GM18502 (cell line): ENCODE data around the gene SULT1A3.
"Not testable (repeated sequence)": the region's sequence is repeated elsewhere in the genome, so short reads cannot be mapped to it uniquely, and the experiment has no call there.

ENCODE experiments used
- ATAC-seq: cut with Tn5 transposase; IDR thresholded peaks from one replicate; pipeline ENCODE4 v1.9.1; 2021; ENCODE audit warnings: mild to moderate bottlenecking; ENCODE audit not compliant: unreplicated experiment, poor library complexity

Gene SULT1A3

GRCh38 chr16:30199049-30199448, at the start of gene SULT1A3:
TSS of gene SULT1A3 (plus strand) at chr16:30199255. CDS start at chr16:30200729, 1,474 bp downstream.
- not testable (repeated sequence) for ATAC-seq

DNA sequence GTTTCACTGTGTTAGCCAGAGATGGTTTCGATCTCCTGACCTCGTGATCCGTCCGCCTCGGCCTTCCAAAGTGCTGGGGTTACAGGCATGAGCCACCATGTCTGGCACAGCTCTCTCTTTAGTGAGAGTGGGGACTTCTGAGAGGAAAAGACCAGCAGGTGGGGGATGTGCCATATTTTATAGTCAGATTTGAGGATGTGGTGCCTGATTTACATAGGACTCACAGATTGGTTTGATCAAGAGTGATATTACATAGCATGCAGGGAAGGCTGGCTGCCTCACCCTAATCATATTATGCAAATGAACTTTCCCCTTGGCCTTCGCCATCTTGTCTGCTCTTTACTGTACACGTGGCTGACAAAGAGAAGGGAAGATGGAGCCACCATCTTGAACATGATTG, 48.0 kb upstream of the SULT1A3 start:
- no peak for ATAC-seq

DNA sequence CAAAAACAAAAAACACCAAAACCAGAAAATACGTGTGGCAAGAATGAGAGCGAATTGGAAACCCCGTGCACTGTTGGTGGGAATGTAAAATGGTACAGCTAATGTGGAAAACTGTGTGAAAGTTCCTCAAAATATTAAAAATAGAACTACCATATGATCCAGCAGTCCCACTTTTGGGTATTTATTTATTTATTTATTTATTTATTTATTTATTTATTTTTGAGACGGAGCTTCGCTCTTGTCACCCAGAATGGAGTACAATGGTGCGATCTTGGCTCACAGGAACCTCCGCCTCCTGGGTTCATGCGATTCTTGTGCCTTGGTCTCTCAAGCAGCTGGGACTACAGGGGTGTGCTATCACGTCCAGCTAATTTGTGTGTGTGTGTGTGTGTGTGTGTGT, 46.5 kb upstream of the SULT1A3 start:
- no peak for ATAC-seq

DNA sequence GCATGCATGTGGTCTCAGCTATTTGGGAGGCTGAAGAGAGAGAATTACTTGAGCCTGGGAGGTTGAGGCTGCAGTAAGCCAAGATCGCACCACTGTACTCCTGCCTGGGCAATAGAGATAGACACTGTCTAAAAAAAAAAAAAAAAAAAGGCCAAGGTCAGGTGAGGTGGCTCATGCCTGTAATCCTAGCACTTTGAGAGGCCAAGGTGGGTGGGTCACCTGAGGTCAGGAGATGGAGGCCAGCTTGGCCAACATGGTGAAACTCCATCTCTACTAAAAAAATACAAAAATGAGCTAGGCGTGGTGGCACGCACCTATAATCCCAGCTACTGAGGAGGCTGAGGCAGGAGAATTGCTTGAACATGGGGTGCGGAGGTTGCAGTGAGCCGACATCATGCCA, 43.9 kb upstream of the SULT1A3 start:
- no peak for ATAC-seq

- no peak for ATAC-seq
These were observed 41.8 kb upstream of the SULT1A3 start for GRCh38 chr16:30157214-30157613.

DNA sequence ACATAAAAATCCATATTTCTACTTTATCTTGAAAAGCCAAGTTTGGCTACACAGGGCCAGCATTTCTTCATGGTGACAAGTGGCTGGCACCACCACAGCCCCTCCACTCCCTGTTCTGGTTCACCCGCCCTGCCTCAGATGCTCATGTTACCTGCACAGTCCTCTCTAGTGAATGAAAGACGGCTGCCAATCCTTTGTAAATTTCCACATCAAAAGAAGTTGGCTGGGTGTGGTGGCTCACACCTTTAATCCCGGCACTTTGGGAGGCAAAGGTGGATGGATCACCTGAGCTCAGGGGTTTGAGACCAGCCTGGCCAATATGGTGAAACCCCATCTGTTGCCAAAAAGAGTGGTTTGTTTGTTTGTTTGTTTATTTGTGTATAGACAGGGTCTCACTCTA, 35.5 kb upstream of the SULT1A3 start:
- no peak for ATAC-seq

DNA sequence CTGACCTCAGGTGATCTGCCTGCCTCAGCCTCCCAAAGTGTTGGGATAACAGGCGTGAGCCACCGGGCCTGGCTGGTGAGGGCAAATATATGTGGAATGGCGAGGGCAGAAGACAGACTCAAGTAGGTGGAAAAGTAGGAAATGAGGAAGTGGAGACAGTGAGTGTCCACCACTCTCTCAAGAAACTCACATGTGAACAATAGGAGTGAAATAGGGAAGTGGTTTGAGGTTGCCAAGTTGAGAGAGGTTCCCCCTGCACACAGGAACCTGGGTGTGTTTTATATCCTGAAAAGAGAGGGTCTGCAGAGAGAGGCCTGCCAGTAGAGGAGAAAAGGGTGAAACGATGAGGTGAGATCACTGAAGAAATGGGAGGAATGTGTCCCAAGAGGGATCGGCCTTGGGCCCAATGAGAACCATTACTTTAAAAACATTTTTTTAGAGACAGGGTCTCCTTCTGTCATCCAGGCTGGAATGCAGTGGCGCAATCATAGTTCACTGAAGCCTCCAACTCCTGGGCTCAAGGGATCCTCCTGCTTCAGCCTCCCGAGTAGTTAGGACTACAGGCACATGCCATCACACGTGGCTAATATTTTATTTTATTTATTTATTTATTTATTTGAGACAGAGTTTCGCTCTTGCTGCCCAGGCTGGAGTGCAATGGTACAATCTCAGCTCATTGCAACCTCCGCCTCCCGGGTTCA, 32.7 kb upstream of the SULT1A3 start:
- ATAC-seq, result no peak

- not testable (repeated sequence) for ATAC-seq
These were observed 30.3 kb upstream of the SULT1A3 start for GRCh38 chr16:30168746-30169145.

GRCh38 chr16:30169416-30169815, 29.6 kb upstream of the SULT1A3 start:
- ATAC-seq, result not testable (repeated sequence)

DNA sequence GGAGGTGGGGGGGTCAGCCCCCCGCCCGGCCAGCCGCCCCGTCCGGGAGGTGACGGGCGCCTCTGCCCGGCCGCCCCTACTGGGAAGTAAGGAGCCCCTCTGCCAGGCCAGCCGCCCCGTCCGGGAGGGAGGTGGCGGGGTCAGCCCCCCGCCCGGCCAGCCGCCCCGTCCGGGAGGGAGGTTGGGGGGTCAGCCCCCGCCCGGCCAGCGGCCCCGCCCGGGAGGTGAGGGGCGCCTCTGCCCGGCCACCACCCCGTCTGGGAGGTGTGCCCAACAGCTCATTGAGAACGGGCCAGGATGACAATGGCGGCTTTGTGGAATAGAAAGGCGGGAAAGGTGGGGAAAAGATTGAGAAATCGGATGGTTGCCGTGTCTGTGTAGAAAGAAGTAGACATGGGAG, 28.9 kb upstream of the SULT1A3 start:
- not testable (repeated sequence) for ATAC-seq

- no peak for ATAC-seq
These were observed 26.0 kb upstream of the SULT1A3 start for GRCh38 chr16:30173054-30173453.

GRCh38 chr16:30176876-30177275, 22.2 kb upstream of the SULT1A3 start:
- not testable (repeated sequence) for ATAC-seq

- ATAC-seq, result no peak
These were observed 19.9 kb upstream of the SULT1A3 start for GRCh38 chr16:30179195-30179594.

- no peak for ATAC-seq
These were observed 19.1 kb upstream of the SULT1A3 start for GRCh38 chr16:30179931-30180330.

- no peak for ATAC-seq
These were observed 18.3 kb upstream of the SULT1A3 start for GRCh38 chr16:30180741-30181140.

- peak; percentile 52 for ATAC-seq
These were observed 15.6 kb upstream of the SULT1A3 start, which contains the start of gene CORO1A for GRCh38 chr16:30183233-30184095. TSS of gene CORO1A (plus strand) at chr16:30183602. CDS start at chr16:30185210, 1,608 bp downstream.

DNA sequence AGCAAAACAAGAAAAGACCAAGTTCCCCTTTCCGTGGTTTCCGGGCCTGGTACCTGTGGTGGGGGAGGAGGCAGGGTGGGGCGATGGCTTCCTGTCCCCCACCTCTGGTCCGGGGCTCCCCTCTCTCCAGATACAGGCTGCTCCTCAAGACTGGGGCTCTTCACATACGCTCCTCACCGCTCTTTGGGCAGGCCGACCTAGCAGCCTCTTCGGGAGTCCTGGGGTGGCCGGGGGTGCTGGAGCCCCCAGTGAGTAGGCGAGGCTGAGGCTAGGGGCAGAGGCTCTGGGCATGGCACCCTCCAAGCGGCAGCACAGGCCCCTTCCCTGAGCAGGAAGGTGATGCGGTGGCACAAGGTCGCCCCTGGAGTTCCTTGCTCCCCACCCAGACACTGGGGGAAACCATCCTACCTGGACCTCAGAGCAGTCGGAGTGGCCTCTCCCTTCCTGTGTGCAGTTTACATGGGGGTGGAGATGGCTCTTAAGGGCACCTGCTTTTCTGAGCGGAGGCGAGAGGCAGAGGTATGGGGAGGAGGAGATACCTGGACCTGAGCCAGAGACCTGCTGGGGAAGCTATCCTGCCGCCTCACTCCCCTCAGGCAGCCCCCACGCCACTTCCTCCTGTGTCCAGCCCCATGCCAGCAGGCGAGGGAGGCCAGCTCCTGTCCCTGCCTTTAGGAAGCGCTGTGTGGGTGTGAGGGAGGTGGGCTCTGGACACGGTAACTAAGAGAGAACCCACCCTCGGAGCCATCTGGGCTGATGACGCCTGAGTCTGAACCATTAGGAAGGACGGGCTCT, 14.8 kb upstream of the SULT1A3 start:
- no peak for ATAC-seq

DNA sequence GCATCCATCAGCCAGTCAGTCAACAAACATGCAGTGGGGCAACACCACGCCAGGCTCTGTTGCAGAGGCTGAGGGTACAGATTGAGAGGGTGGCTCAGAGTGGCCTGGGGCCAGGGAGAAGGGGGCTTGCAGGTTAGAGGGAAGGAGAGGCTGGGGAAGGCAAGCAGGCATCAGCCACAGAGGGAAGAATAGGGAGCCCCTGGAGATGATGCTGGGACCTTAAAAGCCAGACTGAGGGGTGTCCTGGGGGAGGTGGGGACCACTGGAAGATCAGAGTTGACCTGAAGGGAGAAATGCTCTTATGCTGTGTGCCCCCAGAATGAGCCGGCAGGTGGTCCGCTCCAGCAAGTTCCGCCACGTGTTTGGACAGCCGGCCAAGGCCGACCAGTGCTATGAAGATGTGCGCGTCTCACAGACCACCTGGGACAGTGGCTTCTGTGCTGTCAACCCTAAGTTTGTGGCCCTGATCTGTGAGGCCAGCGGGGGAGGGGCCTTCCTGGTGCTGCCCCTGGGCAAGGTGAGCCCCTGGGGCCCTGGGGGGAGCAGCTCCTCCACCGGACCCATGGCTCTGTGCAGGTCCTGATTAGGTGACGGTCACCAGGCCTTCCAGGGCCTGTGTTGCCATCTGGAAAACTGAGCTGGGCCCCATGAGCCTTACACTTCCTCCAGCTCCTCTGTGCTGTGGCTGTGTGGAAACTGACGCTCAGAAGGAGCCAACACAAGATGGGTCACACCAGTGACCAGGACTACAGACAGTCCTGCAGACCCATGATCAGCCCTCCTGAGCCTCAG, 14.0 kb upstream of the SULT1A3 start:
- ATAC-seq, result peak; percentile 4

GRCh38 chr16:30185683-30186421, 13.2 kb upstream of the SULT1A3 start:
- peak; percentile 31 for ATAC-seq
